Fibroblast of lung (primary cell): ENCODE data around the gene RMC1.

Experiments used
- CTCF ChIP-seq, 2 donors: IDR thresholded peaks in 1 of 2; conservative IDR thresholded peaks in 1 of 2; 1 replicate in 1 of 2; 2 replicates in 1 of 2; pipeline ENCODE4 v1.5.1; 2011 to 2012; ENCODE audit warnings: low read length in 2 of 2, control low read depth in 1 of 2, inconsistent platforms in 1 of 2, low read depth in 1 of 2, mild to moderate bottlenecking in 1 of 2
- EZH2 ChIP-seq: IDR thresholded peaks from 2 replicates; pipeline ENCODE4 v1.5.1; 2012; ENCODE audit warnings: low read length, control low read depth, mild to moderate bottlenecking; ENCODE audit errors: missing control alignments

- TF ChIP-seq CTCF (conservative IDR thresholded peaks at IDR 0.05 in 1 of 2, IDR thresholded peaks at IDR 0.05 in 1 of 2; ENCODE audit: low read depth in 1 of 2, low read length in 2 of 2) (no peak), EZH2 (no peak)
These were observed 69.7 kb downstream of the RMC1 start for GRCh38 chr18:23573020-23573419.
